ENCODE results near the gene PRORP.

DNA sequence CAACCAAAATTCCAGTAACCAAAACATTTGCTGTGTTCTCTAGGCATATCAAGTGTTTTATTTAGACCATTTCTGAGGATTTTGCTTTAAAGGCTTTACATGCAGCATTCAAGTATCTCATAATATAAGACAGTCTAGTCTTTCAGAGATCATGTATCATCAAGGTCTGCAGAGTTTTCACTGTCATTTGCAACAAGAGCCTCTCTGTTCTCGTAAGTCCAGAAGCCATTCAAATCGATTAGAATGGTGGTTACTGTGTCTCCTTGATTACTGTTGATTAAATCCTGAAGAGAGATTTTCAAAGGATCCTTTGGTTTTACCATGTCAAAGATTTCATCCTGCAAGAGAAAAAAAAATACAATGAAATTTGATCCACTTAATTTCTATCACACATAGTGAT lies 36.9 kb upstream of the PRORP start:
- TF ChIP-seq POLR2A (IDR thresholded peaks at IDR 0.05), result no peak
- TF ChIP-seq CTCF (IDR thresholded peaks at IDR 0.05), result no peak

Measured in prostate gland (tissue), 2 donors.